Stimulated activated CD4-positive, alpha-beta T cell treated with anti-CD3 and anti-CD28 coated beads, Interleukin-4, amount 100 ng/mL, for 4 hours (primary cell): ENCODE data around the gene ABCC6.
"Not testable (repeated sequence)": the region's sequence is repeated elsewhere in the genome, so short reads cannot be mapped to it uniquely, and the experiment has no call there.

Experiments used
- DNase-seq, 2 experiments: peaks; one replicate each; pipeline ENCODE4 v3.0.0-alpha.2; 2020

ABCC6 gene

DNA sequence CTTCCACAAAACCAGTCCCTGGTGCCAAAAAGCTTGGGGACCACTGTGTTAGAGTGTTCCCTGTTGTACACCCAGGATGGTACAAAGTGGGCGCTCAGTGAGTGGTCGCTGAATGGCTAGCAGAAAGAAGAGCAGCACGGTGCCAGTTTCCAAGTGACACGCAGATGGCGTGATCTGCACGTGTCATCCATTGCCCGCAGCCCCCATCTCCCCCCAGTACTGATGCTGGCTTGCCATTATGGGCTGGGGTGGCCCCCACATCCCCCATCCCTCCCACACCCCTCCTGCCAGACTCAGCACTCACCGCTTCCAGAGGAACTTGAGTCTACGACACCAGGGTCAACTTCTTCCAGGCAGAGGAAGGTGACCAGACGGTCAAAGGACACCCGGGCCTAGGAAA is 36.5 kb downstream of the ABCC6 start:
- no peak for DNase-seq

DNA sequence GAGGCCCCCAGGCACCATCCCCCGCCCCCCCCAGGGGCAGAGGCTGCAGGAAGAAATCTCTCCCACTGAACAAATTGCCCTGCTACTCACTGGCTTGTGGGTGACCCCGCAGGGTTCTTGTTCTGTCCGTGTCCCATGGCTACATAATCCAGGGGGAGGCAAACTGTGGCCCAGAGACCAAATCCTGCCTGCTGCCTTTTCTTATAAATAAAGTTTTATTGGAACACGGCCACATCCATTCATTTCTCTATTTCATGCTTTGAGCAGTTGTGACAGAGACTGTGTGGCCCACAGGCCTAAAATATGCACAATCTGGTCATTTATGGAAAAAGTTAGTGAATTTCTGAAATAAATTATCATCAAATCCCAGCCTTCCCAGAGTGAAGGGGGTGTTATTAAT is 38.2 kb downstream of the ABCC6 start:
- DNase-seq, result no peak

DNA sequence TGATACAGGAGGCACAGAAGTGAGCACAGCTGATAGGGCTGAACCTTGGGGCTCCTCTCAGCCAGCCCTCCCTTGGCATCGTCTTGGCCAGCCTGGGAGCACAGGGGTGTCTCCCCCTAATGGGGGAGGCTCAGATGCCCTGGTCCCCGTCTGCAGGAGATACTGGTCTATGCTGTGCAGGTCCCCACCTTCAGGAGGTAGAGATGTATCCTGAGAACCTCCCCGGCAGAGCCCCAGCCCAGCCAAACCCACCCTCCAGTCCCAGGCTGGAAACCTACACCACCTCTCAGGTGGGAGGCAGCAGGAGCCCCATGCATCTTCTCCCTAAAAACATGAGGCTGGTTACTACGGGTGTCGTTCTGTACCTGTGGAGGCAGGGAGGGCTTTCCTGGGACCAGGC is 38.7 kb downstream of the ABCC6 start:
- no peak for DNase-seq

DNA sequence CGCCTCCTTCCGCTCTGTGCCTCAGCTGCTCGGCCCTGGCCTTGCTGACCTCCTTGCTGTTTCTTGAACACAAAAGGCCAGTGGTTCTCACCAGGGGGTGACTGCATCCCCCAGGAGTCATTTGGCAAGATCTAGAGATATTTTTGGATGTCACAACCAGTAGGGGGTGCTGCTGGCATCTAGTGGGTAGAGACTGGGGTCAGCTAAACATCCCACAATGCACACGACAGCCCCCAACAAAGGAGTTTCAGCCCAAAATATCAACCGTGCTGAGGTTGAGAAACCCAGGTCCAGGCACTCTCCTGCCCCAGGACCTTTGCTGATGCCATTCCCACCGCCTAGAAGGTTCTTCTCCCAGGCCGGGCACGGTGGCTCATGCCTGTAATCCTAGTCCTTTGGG is 39.7 kb downstream of the ABCC6 start:
- no peak for DNase-seq

DNA sequence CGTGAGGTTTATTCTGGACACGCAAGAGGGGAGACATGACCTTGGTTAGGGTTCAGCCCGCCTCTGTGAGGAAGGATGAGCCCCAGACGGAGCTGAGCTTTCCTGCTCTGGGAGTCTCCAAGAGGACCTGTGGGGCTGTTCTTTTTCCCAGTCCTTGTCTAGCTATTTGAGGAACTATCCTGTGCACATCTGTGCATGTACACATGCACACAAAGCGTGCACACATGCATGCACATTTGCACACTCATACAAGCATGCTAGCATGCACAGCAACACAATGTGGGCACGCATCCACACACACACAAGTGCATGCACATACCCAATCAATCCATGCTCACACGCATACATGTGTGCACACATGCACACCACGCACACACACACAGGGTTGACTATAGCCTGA is 40.4 kb downstream of the ABCC6 start:
- DNase-seq, result no peak

DNA sequence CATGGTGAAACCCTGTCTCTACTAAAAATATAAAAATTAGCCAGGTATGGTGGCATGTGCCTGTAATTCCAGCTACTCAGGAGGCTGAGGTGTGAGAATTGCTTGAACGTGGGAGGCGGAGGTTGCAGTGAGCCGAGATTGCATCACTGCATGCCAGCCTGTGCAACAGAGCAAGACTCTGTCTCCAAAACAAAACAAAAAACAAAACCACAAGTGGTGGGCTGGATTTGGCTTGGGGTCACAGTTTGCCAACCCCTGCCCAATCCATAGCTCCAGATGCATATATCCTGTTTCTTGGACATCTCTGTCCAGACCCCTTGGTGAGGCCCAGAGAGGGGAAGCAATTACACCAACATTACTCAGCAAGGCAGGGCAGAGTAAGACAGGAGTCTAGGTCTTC is 41.5 kb downstream of the ABCC6 start:
- DNase-seq, result not testable (repeated sequence)

DNA sequence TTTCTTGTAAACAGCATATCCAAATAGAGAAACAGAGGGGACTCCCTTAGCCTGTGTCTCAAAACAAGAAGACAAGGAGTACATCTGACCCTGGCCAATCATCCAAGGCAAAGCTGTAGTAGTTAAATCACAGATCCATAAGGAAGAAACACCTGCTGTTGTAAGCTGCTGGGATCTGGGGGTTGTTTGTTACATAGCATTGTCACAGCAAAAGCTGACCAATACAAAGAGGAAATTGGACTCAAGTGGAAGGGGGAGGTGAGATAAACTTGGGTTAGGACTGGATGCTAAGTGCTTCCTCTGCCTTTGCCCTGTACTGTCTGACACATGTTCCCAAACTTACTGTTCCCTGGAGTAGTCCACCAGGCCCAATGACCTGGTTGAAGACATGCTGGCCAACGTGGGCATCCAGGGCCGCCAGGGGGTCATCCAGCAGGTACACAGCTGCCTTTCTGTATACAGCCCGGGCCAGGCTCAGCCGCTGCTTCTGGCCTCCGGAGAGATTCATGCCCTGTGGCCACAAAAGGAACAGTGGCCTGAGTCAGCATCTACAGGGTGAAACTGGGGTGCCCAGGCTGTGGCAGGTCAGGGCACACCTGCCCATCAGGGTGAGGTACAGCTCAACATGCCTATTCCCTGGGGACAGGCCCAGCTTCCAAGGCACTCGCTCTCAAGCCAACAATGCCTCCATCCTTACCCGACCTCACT is 44.7 kb downstream of the ABCC6 start:
- DNase-seq, result no peak

DNA sequence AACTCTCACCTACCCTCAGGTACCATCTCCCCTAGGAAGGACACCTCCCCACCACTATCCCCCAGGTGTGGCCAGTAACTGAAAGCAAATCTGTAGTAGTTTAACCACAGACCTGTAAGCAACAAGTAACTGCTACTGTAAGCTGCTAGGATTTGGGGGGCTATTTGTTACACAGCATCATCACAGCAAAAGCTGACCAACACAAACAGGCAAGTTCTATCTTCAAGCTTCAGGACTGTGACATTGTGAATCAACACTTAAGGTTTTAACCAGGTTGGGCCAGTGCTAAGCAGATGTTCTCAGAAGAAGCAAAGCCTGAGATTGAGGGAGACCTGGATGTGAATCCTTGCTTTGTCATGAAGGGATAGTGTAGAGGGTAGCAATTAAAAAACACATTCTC is 47.0 kb downstream of the ABCC6 start:
- DNase-seq, result no peak

DNA sequence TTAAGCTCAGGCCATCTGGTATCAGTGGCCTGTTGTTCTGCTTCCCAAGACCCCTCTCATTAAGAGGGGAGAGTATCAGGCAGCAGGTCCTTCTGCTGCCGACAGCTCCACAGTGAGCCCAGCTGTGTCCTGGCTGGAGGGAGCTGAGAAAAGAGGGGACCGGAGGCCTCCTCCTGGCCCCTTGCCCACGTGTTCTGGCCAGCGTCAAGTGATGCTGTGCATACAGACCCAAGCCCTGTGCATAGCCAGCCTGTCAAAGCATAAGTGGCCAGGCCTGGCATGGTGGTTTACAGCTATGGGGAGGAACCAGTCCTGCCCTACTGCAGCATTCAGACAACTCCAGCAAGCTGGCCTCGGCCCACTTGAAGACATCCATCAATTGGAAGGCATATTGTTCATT is 48.0 kb downstream of the ABCC6 start:
- no peak for DNase-seq

DNA sequence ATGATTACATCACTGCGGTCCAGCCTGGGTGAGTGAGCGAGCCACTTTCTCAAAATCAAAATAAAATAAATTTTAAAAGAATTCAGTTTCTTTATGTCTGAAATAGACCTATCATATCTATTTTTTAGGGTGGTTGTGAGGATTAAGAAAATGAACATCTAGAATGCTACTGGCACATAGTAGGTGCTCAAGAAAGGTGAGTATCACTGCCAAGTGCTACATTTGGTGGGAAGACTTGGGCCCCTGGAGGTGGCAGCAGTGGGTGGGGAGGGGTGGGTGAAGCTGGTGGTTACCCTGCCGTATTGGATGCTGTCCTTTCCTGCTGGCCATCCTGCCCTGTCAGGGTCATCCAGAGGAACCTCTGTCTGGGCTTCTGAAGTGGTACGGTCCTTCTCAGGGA is 50.3 kb downstream of the ABCC6 start:
- DNase-seq, result no peak

DNA sequence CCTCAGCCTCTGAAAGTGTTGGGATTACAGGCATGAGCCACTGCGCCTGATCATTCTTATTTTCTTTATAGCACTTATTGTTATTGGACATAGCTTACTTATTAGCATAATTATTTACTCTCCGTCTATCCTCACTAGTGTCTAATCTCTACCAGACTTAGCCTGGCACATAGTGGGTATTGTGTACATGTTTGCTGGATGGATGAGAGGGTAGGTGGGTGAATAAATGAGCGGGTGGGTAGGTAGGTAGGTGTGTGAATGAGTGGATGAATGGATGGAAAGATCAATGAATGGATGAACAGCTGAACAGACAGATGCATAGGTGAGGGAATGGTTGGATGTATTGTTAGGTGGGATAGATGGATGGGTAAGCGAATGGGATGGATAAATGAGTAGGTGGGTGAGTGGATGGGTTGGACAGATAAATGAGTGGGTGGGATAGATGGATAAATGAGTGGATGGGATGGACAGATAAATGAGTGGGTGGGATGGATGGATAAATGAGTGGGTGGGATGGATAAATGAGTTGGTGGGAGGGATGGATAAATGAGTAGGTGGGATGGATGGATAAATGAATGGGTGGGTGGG is 51.9 kb downstream of the ABCC6 start:
- DNase-seq, result no peak

DNA sequence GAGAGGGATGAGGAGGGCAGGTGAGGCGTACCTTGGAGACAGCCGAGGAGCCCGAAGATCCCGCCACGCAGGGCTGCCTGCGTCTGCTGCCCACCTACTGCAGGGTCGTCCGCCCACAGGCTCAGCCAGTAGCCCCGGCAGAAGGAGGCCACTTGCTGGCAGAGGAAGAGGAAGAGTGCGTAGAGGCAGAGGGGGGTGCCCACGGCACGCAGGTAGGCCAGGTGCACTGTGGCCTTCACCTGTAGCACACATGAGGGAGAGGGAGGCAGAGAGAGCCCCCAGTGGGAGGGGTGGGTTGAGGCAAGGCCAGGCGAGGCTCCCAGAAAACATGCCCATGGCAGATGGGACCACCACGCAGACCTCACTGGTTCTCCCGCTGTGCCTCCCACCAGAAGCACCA is 53.7 kb downstream of the ABCC6 start:
- DNase-seq, result no peak

DNA sequence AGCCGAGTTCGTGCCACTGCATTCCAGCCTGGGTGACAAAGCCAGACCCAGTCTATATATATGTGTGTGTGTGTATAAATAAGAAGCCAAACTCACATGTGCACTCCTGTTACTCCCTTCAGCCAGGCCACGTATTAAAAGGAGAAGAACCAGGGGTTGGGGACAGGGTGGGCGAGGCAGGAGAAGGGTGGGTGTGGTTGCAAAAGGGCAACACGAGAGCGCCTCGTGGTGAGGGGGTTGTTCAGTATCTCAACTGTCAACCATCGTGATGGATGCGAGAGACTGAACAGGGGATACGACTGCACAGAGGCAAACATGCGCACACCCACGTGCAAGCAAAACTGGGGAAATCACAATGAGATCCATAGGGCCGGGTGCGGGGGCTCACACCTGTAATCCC is 54.9 kb downstream of the ABCC6 start:
- DNase-seq, result no peak

DNA sequence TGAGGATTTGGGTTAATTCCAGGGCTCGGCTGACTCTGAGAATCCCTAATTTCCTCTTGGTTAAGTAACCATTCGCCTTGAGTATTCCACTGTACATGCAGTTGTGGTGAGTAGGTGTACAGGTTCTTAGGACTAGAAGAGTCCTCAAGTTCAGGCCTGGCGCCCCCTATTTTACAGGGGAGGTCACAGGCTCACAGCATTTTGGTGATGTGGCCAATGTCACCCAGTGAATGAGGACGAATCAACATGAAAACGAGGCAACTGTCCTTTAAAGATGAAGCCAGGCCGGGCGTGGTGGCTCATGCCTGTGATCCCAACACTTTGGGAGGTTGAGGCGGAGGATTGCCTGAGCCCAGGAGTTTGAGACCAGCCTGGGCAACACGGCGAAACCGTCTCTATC is 55.4 kb downstream of the ABCC6 start:
- no peak for DNase-seq

DNA sequence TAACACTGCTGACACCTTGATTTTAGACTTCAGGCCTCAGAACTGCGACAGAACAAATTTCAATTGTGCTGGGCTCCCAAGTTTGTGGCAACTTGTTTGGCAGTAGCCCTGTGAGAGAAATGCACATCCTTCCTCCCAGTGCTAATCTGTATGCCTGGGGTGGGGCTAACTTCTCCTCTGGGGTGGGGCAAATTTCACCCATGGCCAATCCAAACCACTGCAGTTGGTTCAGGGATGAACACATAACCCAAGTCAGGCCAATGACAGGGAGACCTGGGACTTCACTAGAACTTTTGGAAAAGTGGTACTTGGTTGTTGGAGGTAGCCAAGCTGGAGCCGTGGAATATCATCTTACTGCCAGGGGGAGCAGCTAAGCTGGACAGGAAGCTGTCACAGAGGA is 56.3 kb downstream of the ABCC6 start:
- no peak for DNase-seq

DNA sequence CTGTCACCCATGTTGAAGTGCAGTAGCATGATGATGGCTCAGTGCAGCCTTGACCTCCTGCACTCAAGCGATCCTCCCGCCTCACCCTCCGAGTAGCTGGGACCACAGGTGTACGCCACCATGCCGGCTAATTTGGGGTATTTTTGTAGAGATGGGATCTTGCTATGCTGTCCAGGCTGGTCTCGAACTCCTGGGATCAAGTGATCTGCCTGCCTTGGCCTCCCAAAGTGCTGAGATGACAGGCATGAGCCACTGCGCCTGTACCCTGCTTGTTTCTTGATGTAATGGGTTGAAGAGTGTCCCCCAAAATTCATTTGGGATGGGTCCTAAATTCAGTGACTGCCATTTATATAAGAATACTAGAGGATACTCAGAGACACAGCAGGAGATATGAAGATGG is 57.2 kb downstream of the ABCC6 start:
- DNase-seq, result no peak

DNA sequence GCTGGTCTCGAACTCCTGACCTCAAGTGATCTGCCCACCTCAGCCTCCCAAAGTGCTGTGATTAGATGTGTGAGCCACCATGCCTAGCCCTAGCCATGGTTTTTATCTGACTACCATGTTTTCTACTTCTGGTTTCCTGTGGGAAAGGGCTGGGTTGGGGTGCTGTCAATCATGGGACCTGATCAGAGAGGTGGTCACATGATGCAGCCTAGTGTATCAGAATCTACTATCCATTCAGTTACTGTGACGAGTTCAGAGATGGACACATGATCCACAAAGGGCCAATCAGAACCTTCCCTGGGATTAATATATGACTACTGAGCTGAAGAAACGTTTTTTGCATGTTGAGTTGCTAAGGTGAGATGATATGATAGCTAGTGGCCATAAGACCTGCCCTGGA is 59.1 kb downstream of the ABCC6 start:
- no peak for DNase-seq

DNA sequence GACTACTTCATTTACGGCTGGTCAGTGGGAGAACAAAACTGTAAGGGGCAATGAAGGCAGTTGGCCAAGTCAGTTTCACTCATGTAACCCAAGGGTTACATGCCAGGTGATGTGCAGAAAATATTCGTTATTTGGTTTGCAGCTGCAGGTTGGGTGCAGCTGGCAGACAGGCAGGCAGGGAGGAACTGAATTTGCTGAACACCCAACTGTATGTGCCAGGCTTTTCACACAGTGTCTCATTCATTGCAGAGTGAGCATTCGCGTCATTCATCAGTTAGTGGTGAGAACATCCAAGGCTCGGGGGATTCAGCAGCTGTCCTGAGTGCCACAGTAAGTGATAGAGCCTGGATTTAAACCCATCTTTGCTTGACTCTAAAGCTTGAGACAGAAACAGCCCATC is 59.7 kb downstream of the ABCC6 start:
- no peak for DNase-seq

DNA sequence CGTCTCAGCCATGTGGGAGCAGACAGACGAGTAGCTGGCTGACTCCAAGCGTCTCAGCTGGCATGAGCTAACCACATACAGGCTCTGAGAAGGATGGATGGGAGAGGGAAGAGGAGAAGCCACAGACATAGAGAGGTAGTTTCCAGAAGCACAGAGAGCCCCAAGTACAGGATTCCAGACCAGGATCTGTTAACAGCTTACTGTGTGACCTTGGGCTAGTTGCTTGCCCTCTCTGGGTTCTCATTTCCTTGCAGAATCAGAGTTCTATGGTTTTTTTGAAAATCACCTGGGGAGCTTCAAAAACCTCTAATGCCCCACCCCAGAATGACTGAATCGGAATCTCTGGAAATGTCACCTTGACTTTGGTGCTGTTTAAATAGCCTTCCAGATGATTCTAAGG is 60.2 kb downstream of the ABCC6 start:
- no peak for DNase-seq

DNA sequence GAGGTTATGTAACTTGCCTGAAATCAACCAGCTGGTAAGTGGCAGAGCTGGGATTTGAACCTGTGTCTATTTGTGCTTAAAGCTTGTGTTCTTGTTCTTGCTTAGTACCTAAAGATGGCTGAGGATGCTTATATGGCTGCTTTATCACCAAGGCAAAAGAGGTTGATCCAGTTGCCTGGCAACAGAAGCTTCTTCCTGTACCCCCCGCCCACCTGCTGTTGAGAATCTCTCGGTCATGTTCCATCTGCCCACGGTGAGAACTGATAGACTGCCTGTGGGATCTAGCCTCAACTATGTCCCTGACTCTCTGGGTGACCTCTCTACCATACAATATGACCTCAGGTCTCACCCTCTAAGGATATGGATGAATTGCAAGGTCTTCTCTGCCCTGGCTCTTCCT is 60.7 kb downstream of the ABCC6 start:
- DNase-seq, result no peak

DNA sequence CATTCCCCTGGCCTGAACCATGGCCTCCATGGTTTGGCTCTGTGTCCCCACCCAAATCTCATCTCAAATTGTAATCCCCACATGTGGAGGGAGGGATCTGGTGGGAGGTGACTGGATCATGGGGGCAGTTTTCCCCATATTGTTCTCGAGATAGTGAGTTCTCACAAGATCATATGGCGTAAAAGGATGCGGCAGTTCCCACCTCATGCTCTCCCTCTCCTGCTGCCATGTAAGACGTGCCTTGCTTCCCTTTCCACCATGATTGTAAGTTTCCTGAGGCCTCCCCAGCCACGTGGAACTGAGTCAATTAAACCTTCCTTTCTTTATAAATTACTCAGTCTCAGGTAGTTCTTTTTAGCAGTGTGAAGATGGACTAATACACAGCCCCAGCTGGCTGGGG is 61.5 kb downstream of the ABCC6 start:
- not testable (repeated sequence) for DNase-seq

DNA sequence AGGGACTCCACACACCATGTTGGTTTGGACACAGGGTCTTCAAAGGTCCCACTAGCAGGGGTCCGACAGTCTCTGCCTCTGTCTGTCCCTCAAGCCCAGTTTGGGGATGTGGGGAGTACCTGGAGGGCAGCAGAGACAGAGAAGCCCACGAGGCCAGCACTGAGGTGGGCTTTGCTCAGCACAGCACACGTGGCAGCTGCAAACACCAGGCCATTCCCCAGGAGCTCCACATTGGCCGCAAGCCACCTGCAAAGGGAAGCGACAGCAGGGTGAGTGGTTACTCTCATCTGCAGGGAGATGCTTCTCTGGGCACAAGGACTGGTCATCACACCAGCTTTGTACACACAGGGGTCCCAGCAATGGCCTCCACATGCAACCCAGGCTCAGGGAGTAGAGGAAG is 62.0 kb downstream of the ABCC6 start:
- no peak for DNase-seq

DNA sequence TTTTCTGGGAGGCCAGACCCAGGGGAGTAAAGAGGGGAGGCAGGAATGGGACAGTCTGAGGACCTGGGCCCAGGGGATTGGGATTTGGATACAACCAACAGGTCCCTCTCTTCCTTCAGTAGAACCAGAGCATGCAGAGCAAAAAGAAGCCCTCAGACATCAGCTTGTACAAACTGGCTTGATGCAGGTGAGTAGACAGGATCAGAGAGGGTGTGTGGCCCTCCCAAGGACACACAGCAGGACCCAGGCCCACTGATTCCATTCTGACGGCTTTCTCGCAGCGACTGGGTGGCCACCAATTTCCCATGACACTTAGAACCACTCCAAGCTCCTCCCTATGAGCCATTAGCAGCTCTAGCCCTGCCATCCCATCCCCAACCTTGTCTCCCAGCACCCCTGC is 63.6 kb downstream of the ABCC6 start:
- no peak for DNase-seq

DNA sequence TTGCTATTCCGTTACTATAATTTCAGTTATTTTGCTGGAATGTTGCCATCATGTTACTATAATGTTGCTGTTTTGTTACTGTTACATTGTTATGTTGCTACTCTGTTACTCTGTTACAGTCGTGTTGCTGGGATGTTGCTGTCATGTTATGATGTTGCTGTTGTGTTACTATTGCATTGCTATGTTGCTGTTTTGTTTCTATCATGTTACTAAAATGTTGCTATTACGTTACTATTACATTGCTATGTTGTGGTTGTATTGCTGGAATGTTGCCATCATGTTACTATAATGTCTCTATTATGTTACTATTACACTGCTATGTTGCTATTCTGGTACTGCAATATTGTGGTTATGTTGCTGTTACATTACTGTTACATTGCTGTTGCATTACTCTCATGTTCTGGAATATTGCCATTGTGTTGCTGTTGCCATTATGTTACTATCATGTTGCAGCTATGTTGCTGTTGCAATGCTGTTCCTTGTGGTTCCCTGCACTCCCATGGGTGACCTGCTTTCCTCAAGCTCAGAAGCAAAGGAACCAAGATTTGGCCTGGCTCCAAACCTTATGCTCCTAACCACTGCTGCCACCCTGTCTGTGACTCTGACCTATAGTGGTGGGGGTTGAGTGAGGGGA is 64.4 kb downstream of the ABCC6 start:
- DNase-seq, result no peak
